NCI-H2081 (cell line): ENCODE results near the gene ZFP1.
"Not testable (repeated sequence)": the region's sequence is repeated elsewhere in the genome, so short reads cannot be mapped to it uniquely, and the experiment has no call there.

Experiments used
- DNase-seq, 2 experiments: peaks; one replicate each; lab custom pipeline; 2025; lab: John Stamatoyannopoulos, UW

Gene ZFP1

GRCh38 chr16:75204905-75205304 lies 56.6 kb downstream of the ZFP1 start:
- DNase-seq = not testable (repeated sequence)

- not testable (repeated sequence) for DNase-seq
These were observed 57.1 kb downstream of the ZFP1 start for GRCh38 chr16:75205438-75205837.

- not testable (repeated sequence) for DNase-seq
These were observed 57.8 kb downstream of the ZFP1 start for GRCh38 chr16:75205961-75206748.

DNA sequence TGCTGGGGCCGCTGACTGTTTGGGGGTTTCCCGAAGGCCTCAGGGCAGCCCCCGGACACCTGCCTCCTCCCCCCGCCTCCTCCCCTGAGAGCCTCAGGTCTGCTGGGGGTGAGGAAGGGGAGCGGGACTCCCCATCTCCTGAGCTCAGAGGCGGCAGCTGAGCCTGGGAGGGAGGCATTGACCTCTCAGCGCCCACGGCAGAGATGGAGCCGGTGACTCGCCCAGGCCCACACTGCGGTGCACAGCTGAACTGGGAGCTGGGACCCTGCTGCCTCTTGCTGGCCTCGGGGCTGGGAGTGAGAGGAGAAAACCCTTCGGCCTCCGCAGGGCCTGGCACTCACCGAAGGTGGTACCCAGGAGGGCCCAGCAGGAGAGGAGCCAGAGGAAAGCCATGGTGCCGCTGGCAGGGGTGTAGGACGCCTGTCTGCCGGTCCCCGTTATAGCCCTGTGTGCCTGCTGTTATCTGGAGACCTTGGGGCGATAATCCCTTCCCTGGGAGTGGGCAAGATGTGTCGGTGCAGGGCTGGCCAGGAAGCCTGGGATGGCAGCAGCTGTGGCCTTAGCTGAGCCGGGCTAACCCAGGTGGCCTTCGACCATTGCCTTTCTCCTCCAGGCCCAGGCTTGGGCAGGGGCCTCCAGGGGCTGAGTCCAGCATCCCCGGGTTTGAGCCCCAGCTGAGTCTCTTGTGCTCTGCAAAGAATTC lies 58.6 kb downstream of the ZFP1 start, which contains the start of gene CTRB2:
Gene CTRB2 (minus strand): TSS at position 413 of the 703 bp plus-strand sequence. CDS start 20 bp downstream, at position 393.
- DNase-seq = no peak

GRCh38 chr16:75207831-75208230 lies 59.5 kb downstream of the ZFP1 start:
- DNase-seq = no peak

- no peak for DNase-seq
These were observed 60.0 kb downstream of the ZFP1 start for GRCh38 chr16:75208242-75208825.

DNA sequence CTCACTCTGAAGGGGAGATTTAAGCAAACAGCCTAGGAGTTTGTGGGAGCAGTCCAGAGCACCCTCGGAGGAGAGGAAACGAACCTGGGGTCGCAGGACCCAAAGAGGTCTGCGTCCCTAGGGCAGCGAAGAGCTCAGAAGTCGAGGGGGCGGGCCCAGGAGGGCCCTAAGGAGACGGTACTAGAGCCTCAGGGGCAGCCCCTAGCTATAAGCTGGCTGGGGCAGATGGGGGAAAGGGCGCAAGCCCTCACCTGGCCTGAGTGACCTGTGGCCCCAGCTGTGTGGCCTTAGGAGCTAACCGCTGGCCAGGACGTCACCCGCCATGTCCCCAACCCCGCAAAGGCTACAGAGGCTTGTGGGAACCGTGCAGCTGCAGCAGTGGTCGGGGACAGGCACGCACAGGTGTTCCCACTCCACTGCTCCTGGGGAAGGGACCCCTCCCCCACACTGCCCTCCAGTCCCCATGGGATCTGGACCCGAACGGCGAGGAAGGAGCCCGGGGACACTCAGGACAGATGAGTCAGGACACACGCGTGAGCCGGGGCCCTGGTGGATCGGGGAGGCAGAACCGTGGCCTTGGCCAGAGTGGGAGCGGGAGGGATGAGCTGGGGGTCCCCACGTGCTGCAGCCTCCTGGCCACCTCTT lies 60.7 kb downstream of the ZFP1 start:
- no peak for DNase-seq

GRCh38 chr16:75209514-75209913 lies 61.2 kb downstream of the ZFP1 start:
- not testable (repeated sequence) for DNase-seq

- no peak for DNase-seq
These were observed 61.6 kb downstream of the ZFP1 start for GRCh38 chr16:75209944-75210343.

GRCh38 chr16:75211286-75211685 lies 63.0 kb downstream of the ZFP1 start:
- not testable (repeated sequence) for DNase-seq

DNA sequence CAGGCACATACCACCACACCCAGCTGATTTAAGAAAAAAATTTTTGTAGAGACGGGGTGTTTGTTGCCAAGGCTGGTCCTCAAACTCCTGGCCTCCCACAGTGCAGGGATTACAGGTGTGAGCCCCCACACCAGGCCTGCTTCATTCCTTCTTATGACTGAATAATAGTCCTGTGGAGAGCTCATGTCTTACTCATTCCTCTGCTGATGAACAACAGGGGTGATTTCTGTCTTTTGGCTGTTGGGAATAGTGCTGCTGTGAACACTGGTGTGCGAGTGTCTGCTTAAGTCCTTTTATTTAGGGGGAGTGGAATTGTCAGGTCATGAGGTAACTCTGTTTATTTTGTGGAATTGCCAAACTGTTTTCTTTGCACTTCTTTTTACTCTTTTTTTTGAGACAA lies 67.8 kb downstream of the ZFP1 start:
- no peak for DNase-seq

DNA sequence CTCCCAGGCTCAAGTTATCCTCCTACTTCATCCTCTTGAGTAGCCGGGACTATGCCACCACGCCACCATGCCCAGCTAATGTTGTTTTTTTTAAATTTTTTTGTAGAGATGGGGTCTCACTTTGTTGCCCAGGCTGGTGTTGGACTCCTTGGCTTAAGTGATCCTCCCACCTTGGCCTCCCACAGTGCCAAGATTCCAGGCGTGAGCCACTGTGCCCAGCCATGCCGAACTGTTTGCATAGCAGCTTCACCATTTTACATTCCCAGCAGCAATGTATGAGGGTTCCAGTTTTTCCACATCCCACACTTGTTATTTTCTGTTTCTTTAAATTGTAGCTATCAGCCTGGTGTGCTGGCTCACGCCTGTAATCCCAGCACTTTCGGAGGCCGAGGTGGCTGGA lies 68.3 kb downstream of the ZFP1 start:
- no peak for DNase-seq

DNA sequence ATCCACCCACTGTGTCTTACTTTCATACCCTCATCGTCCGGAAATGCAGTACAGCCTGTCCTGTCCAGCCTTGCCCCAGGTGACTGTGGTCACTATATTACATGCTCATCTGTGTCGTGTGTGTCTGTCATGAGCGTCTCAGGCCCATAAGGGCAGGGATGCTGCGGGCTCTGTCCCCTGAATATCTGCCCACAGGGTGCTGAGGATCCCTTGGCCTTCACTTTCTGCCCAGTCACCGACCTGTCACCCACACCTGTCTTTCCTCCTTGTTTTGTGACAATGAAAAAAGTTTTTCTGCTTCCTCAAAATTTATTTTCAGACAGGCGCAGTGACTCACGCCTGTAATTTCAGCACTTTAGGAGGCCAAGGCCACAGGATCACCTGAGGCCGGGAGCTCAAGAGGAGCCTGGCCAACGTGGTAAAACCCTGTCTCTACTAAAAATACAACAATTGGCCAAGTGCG lies 69.1 kb downstream of the ZFP1 start:
- DNase-seq = no peak

DNA sequence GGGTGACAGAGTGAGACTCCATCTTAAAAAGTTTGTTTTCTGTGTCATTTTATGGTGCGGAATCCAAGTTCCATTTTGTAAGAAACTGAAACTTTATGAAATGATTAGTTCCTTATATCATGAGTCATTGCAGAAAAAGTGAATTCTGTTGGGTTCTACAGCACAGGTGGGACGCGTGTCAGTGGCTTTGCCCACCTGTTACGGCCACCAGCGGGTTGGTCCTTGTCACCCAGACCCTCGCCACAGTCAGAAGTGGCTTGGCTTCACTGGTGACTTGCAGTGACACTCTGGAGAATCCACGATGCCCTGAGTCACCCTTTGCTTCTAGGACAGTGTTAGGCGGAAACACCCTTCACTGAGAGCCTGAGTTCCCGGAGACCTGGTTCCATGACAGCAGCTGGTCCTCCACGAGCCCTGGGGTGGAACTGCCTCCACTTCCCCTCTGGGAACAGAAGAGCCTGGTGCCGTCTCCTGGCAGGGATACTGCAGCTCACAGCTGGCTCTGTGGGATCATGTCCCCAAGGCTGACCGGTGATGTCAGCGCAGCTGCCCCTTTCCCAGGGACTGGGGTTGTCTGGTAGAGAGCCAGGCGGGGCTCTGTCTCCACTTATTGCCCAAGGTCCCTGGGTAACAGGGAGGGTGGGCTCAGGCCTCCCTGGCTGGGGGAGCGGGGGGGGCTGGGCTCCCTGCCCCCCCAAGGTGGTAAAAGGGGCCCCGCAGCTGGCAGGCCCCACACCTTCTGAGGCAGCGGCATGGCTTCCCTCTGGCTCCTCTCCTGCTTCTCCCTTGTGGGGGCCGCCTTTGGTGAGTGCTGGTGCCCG lies 70.1 kb downstream of the ZFP1 start, which contains the start of gene CTRB1:
Gene CTRB1 (plus strand): TSS at position 733 of the 821 bp plus-strand sequence. CDS start 20 bp downstream, at position 753.
- DNase-seq = no peak

DNA sequence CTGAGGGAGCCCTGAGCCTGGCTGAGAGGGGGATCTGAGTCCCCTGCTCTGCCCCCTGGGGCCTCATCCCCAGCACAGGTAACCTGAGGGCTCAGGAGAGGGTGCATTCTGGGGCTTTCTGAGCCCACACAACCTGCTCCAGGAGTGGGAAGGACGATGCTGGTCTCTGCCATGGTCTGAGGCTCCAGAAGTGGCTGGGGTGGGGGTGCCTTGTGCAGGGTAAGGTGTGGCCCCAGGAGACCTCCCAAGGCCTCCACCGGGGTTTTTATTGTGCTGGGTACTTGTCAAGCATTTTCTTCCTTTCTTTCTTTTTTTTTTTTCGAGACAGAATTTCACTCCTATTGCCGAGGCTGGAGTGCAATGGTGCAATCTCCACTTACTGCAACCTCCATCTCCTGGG lies 70.8 kb downstream of the ZFP1 start:
- no peak for DNase-seq

- DNase-seq = no peak
These were observed 71.5 kb downstream of the ZFP1 start for GRCh38 chr16:75219838-75220237.
